B cell (primary cell): ENCODE measurements around the gene HHAT. TPM values are rescaled to one million over a fixed set of nuclear protein-coding genes. Genes with fewer than 3 reads are reported as not detected.
A peak's percentile ranks its signal among the peaks of the same experiment; 100 is the strongest.

Experiments used
- ATAC-seq: fragments of 200-7000 bp; cut with Tn5 transposase; one replicate; pipeline ENCODE4 v1.10.0; 2021; ENCODE audit warnings: low read depth, mild to moderate bottlenecking, moderate number of reproducible peaks, moderate library complexity
- CTCF ChIA-PET: fragments of 350-600 bp; sonication (Branson Sonifier 250); formaldehyde crosslinking; loops from one replicate; lab custom pipeline; 2021; ENCODE audit warnings: antibody characterized with exemption, inconsistent platforms; lab: Charles Lee
- POLR2A ChIA-PET: fragments of 350-600 bp; sonication (Branson Sonifier 250); formaldehyde crosslinking; loops from one replicate; lab custom pipeline; 2021; ENCODE audit warnings: antibody characterized with exemption; lab: Charles Lee
- DNase-seq: peaks from one replicate; pipeline ENCODE4 v3.0.0; 2013
- H2AFZ ChIP-seq: 2 replicates; pipeline ENCODE4 v1.6.1; 2012; ENCODE audit warnings: mild to moderate bottlenecking, low read depth, low read length; ENCODE audit not compliant: insufficient read depth, poor library complexity, severe bottlenecking
- H3K27ac ChIP-seq, 2 donors: 1 replicate in 1 of 2; 2 replicates in 1 of 2; pipeline ENCODE4 v1.5.1; 2012 to 2013; ENCODE audit warnings: low read length in 2 of 2, mild to moderate bottlenecking in 2 of 2, moderate library complexity in 1 of 2
- H3K27me3 ChIP-seq, 4 experiments: fragments of 200-600 bp in 1 of 4; sonication (generic) in 1 of 4; replicated peaks in 1 of 4; 1 replicate in 2 of 4; 2 replicates in 2 of 4; pipeline versions ENCODE4 v1.6.1 to v1.7.0; 2013 to 2016; ENCODE audit warnings: low read length in 3 of 4, mild to moderate bottlenecking in 2 of 4, mixed read lengths in 1 of 4, moderate library complexity in 1 of 4; ENCODE audit not compliant: insufficient read depth in 4 of 4, control insufficient read depth in 3 of 4; ENCODE audit errors: control extremely low read depth in 1 of 4
- H3K36me3 ChIP-seq, 2 experiments: replicated peaks in 1 of 2; 1 replicate in 1 of 2; 2 replicates in 1 of 2; pipeline versions ENCODE4 v1.6.1 to v1.7.1; 2013; ENCODE audit warnings: low read length in 1 of 2; ENCODE audit not compliant: insufficient read depth in 2 of 2, control insufficient read depth in 1 of 2; ENCODE audit errors: control extremely low read depth in 1 of 2, extremely low read depth in 1 of 2
- H3K4me1 ChIP-seq, 2 donors: fragments of 200-600 bp in 1 of 2; sonication (generic) in 1 of 2; 1 replicate in 1 of 2; 2 replicates in 1 of 2; pipeline versions ENCODE4 v1.5.1 to v1.6.1; 2013 to 2017; ENCODE audit warnings: low read length in 2 of 2; ENCODE audit not compliant: control insufficient read depth in 2 of 2, insufficient read depth in 2 of 2
- H3K4me2 ChIP-seq: replicated peaks from 2 replicates; pipeline ENCODE3; 2012; ENCODE audit warnings: mild to moderate bottlenecking, low read depth, low read length; ENCODE audit not compliant: poor library complexity, severe bottlenecking
- H3K4me3 ChIP-seq, 5 experiments: fragments of 200-600 bp in 1 of 5; sonication (generic) in 1 of 5; 1 replicate in 3 of 5; 2 replicates in 2 of 5; pipeline versions ENCODE4 v1.5.1 to v1.7.0; 2011 to 2016; ENCODE audit warnings: low read length in 4 of 5, mild to moderate bottlenecking in 4 of 5, low read depth in 2 of 5, control low read depth in 1 of 5, moderate library complexity in 1 of 5; ENCODE audit not compliant: insufficient read depth in 1 of 5; ENCODE audit errors: control extremely low read depth in 1 of 5, extremely low read depth in 1 of 5
- H3K79me2 ChIP-seq: fragments of 200-600 bp; sonication (generic); one replicate; pipeline ENCODE4 v1.6.0; 2016; ENCODE audit warnings: low read length; ENCODE audit not compliant: control insufficient read depth, insufficient read depth
- H3K9ac ChIP-seq: fragments of 200-600 bp; sonication (generic); 2 replicates; pipeline ENCODE4 v1.6.1; 2017; ENCODE audit warnings: mild to moderate bottlenecking, low read length, moderate library complexity
- H3K9me3 ChIP-seq, 3 donors: one replicate each; pipeline versions ENCODE4 v1.6.1 to v1.7.1; 2013; ENCODE audit warnings: low read length in 2 of 3; ENCODE audit not compliant: control insufficient read depth in 2 of 3, insufficient read depth in 1 of 3; ENCODE audit errors: control extremely low read depth in 1 of 3
- H4K20me1 ChIP-seq: 2 replicates; pipeline ENCODE4 v1.6.0; 2012; ENCODE audit warnings: mild to moderate bottlenecking, low read length; ENCODE audit not compliant: insufficient read depth, control insufficient read depth, poor library complexity, severe bottlenecking
- H3K27ac Mint-ChIP-seq: one replicate; pipeline ENCODE4 v1.8.0; 2021; ENCODE audit warnings: mixed read lengths
- H3K27me3 Mint-ChIP-seq: one replicate; pipeline ENCODE4 v1.8.0; 2021; ENCODE audit warnings: mixed read lengths
- H3K4me1 Mint-ChIP-seq: one replicate; pipeline ENCODE4 v1.8.0; 2021; ENCODE audit warnings: mixed read lengths
- H3K4me3 Mint-ChIP-seq: one replicate; pipeline ENCODE4 v1.8.0; 2021; ENCODE audit warnings: mixed read lengths
- H3K9me3 Mint-ChIP-seq: one replicate; pipeline ENCODE4 v1.8.0; 2022; ENCODE audit warnings: mixed read lengths; ENCODE audit not compliant: insufficient read depth
- CTCF ChIP-seq: fragments of 200-600 bp; IDR thresholded peaks from one replicate; pipeline ENCODE4 v1.8.0; 2022; ENCODE audit warnings: antibody characterized with exemption, mild to moderate bottlenecking
- EZH2 ChIP-seq: IDR thresholded peaks from 2 replicates; pipeline ENCODE4 v1.6.1; 2012; ENCODE audit warnings: borderline replicate concordance, low read depth, mild to moderate bottlenecking, moderate library complexity, low read length; ENCODE audit not compliant: insufficient read depth, poor library complexity, severe bottlenecking
- WGBS: methylation state at CpG from one replicate; pipeline ENCODE4 v1.1.5; 2013; ENCODE audit warnings: missing lambda C conversion rate; ENCODE audit not compliant: insufficient coverage; 5-methylcytosine and 5-hydroxymethylcytosine counted together
- intact Hi-C: fragments of 100-400 bp; cut with micrococcal nuclease; formaldehyde crosslinking; loops from one replicate; pipeline ENCODE4 v1.10.0; 2022
- polyA plus RNA-seq: library from polyadenylated mRNA; depleted of rRNA; stranded (reverse); fragments of >200 nt; gene quantifications from 2 replicates; pipeline ENCODE4 v1.2.3, GENCODE V29; 2012
- total RNA-seq, 2 donors: library from RNA; stranded (reverse); fragments of 120-200 nt in 1 of 2; gene quantifications; 1 replicate in 1 of 2; 2 replicates in 1 of 2; pipeline versions ENCODE4 v1.2.3 to v1.2.4, GENCODE V29; 2013 to 2022

HHAT gene
- total and polyA plus RNA-seq, 2 donors (not counting 1 experiment from before 2014, with no cell fraction given) = 4.0 to 28.2 TPM

GRCh38 chr1:210407207-210407886, 78.6 kb downstream of the HHAT start:
- CTCF ChIA-PET = interaction anchor here (0.6 to 1.8 kb wide), 13 partner anchors 11 to 1107 kb away, joined by 3 to 4 read pairs (median 3); no protein-coding TSS in a partner anchor
- intact Hi-C loops = loop anchor here (1.0 to 2.0 kb wide), 2 partner anchors 728 to 1069 kb away; no protein-coding TSS in a partner anchor

More at GRCh38 chr1:210407207-210407886, 78.6 kb downstream of the HHAT start:
- H2AFZ ChIP-seq = no peak overlapping the region
- H3K4me2 ChIP-seq = no peak overlapping the region
- Mint-ChIP-seq H3K27ac (no peak overlapping the region), H3K4me3 (no peak overlapping the region), H3K9me3 (no peaks in the 10 kb centered on the region), H3K4me1 (peaks cover 2% of the 10 kb centered on the region), H3K27me3 (no peaks in the 10 kb centered on the region)
- no peaks in the 10 kb centered on the region for H4K20me1 ChIP-seq
- no peak overlapping the region for H3K27ac ChIP-seq
- H3K9ac ChIP-seq = no peak overlapping the region
- POLR2A ChIA-PET = no interaction called here
- no peaks in the 10 kb centered on the region for H3K36me3 ChIP-seq
- H3K79me2 ChIP-seq = no peaks in the 10 kb centered on the region
- no peaks in the 10 kb centered on the region for H3K4me1 ChIP-seq
- ATAC-seq (peak; percentile 60), DNase-seq (peak; percentile 72)
- WGBS = 34% methylated on average over 8 of the region's 9 CpGs
- peak; percentile 99 for TF ChIP-seq CTCF
- TF ChIP-seq EZH2 = no peak
- no peak overlapping the region for H3K4me3 ChIP-seq
- H3K27me3 ChIP-seq = no peaks in the 10 kb centered on the region
- H3K9me3 ChIP-seq = no peaks in the 10 kb centered on the region
